Activated T-cell treated with anti-CD3 and anti-CD28 coated beads, Interleukin-2, amount 50 U/mL, for 4 hours (primary cell): ENCODE measurements around the gene WNT8B. TPM values are rescaled to one million over a fixed set of nuclear protein-coding genes. Genes with fewer than 3 reads are reported as not detected.
A peak's percentile ranks its signal among the peaks of the same experiment; 100 is the strongest.

ENCODE experiments used
- ATAC-seq, 2 donors: fragments of 200-7000 bp; cut with Tn5 transposase; one replicate each; pipeline ENCODE4 v1.10.0; 2021
- DNase-seq: peaks from one replicate; pipeline ENCODE4 v3.0.0-alpha.2; 2020
- H3K27me3 Mint-ChIP-seq: one replicate; pipeline ENCODE4 v1.8.0; 2021; ENCODE audit warnings: low read depth, mixed read lengths
- H3K36me3 Mint-ChIP-seq: one replicate; pipeline ENCODE4 v1.8.0; 2022; ENCODE audit warnings: mixed read lengths; ENCODE audit not compliant: insufficient read depth
- H3K4me1 Mint-ChIP-seq: one replicate; pipeline ENCODE4 v1.8.0; 2021; ENCODE audit warnings: low read depth, mixed read lengths
- H3K4me3 Mint-ChIP-seq: one replicate; pipeline ENCODE4 v1.8.0; 2021; ENCODE audit warnings: mild to moderate bottlenecking, moderate library complexity, mixed read lengths
- H3K9me3 Mint-ChIP-seq: one replicate; pipeline ENCODE4 v1.8.0; 2021; ENCODE audit warnings: mixed read lengths
- total RNA-seq, 3 donors: library from RNA; stranded (reverse); gene quantifications; one replicate each; pipeline ENCODE4 v1.2.1, GENCODE V29; 2021

Gene WNT8B
- total RNA-seq, 3 donors from 2014 or later, result 0.11 TPM; not detected in 2

- DNase-seq (no peak), ATAC-seq (peak in 1 of 2 donors; percentile 28)
- peaks cover 10% of the 10 kb centered on the region for H3K4me1 Mint-ChIP-seq
- H3K36me3 Mint-ChIP-seq, result peaks cover 14% of the 10 kb centered on the region
- no peaks in the 10 kb centered on the region for H3K27me3 Mint-ChIP-seq
- H3K4me3 Mint-ChIP-seq, result no peak within 1 kb of the TSS
- no peaks in the 10 kb centered on the region for H3K9me3 Mint-ChIP-seq
Measured at GRCh38 chr10:100519311-100520051, 56.7 kb downstream of the WNT8B start, which contains the start of gene SEC31B. SEC31B (minus strand) TSS chr10:100519861; CDS start chr10:100516952, 2,909 bp downstream.

GRCh38 chr10:100520811-100521210, 58.0 kb downstream of the WNT8B start:
- H3K4me3 Mint-ChIP-seq, result no peak overlapping the region
- H3K4me1 Mint-ChIP-seq, result peaks cover 10% of the 10 kb centered on the region
- DNase-seq (no peak), ATAC-seq (no peak)
- no peaks in the 10 kb centered on the region for H3K27me3 Mint-ChIP-seq
- H3K9me3 Mint-ChIP-seq, result no peaks in the 10 kb centered on the region
- peaks cover 14% of the 10 kb centered on the region for H3K36me3 Mint-ChIP-seq

GRCh38 chr10:100522107-100522801, 59.4 kb downstream of the WNT8B start:
- no peaks in the 10 kb centered on the region for H3K9me3 Mint-ChIP-seq
- peaks cover 17% of the 10 kb centered on the region for H3K36me3 Mint-ChIP-seq
- no peak for DNase-seq
- ATAC-seq, result no peak
- no peak overlapping the region for H3K4me3 Mint-ChIP-seq
- no peaks in the 10 kb centered on the region for H3K27me3 Mint-ChIP-seq
- peaks cover 20% of the 10 kb centered on the region for H3K4me1 Mint-ChIP-seq

- Mint-ChIP-seq H3K4me1 (peaks cover 27% of the 10 kb centered on the region), H3K27me3 (no peaks in the 10 kb centered on the region), H3K36me3 (peaks cover 17% of the 10 kb centered on the region), H3K9me3 (no peaks in the 10 kb centered on the region), H3K4me3 (no peak overlapping the region)
- ATAC-seq, result no peak
- no peak for DNase-seq
Measured at GRCh38 chr10:100522945-100523344, 60.1 kb downstream of the WNT8B start.

GRCh38 chr10:100524206-100524605, 61.4 kb downstream of the WNT8B start:
- Mint-ChIP-seq H3K4me1 (peaks cover 27% of the 10 kb centered on the region), H3K27me3 (no peaks in the 10 kb centered on the region), H3K36me3 (peaks cover 22% of the 10 kb centered on the region), H3K9me3 (no peaks in the 10 kb centered on the region), H3K4me3 (no peak overlapping the region)
- DNase-seq (no peak), ATAC-seq (no peak)

GRCh38 chr10:100524638-100525037, 61.8 kb downstream of the WNT8B start:
- Mint-ChIP-seq H3K36me3 (peaks cover 22% of the 10 kb centered on the region), H3K27me3 (no peaks in the 10 kb centered on the region), H3K4me3 (no peak overlapping the region), H3K9me3 (no peaks in the 10 kb centered on the region), H3K4me1 (peaks cover 28% of the 10 kb centered on the region)
- DNase-seq (no peak), ATAC-seq (no peak)

- Mint-ChIP-seq H3K27me3 (no peaks in the 10 kb centered on the region), H3K4me3 (peak overlapping the region; percentile 100), H3K36me3 (peaks cover 22% of the 10 kb centered on the region), H3K4me1 (peaks cover 38% of the 10 kb centered on the region), H3K9me3 (no peaks in the 10 kb centered on the region)
- DNase-seq, result no peak
- peak; percentile 39 to 64 for ATAC-seq
Measured at GRCh38 chr10:100528123-100528886, 65.5 kb downstream of the WNT8B start.

- no peak for DNase-seq
- Mint-ChIP-seq H3K27me3 (no peaks in the 10 kb centered on the region), H3K36me3 (peaks cover 19% of the 10 kb centered on the region), H3K4me1 (peaks cover 36% of the 10 kb centered on the region), H3K4me3 (peak overlapping the region; percentile 100), H3K9me3 (no peaks in the 10 kb centered on the region)
- peak; percentile 25 to 33 for ATAC-seq
Measured at GRCh38 chr10:100528921-100529474, 66.2 kb downstream of the WNT8B start.

- Mint-ChIP-seq H3K36me3 (peaks cover 18% of the 10 kb centered on the region), H3K4me3 (peak within 1 kb of the TSS; percentile 100), H3K4me1 (peaks cover 36% of the 10 kb centered on the region), H3K27me3 (no peaks in the 10 kb centered on the region), H3K9me3 (no peaks in the 10 kb centered on the region)
- ATAC-seq (peak; percentile 74 to 85), DNase-seq (peak; percentile 82)
Measured at GRCh38 chr10:100529475-100530298, 66.9 kb downstream of the WNT8B start, which contains the start of gene NDUFB8. NDUFB8 (minus strand) TSS chr10:100529871; CDS start chr10:100529851, 20 bp downstream.

- H3K9me3 Mint-ChIP-seq, result no peaks in the 10 kb centered on the region
- no peak overlapping the region for H3K4me3 Mint-ChIP-seq
- H3K4me1 Mint-ChIP-seq, result peaks cover 30% of the 10 kb centered on the region
- no peak for DNase-seq
- no peaks in the 10 kb centered on the region for H3K27me3 Mint-ChIP-seq
- peaks cover 8% of the 10 kb centered on the region for H3K36me3 Mint-ChIP-seq
- ATAC-seq, result peak in 1 of 2 donors; percentile 9
Measured at GRCh38 chr10:100531761-100532160, 69.0 kb downstream of the WNT8B start.

Other genes starting within 250 kb of the WNT8B start
- gene CHUK, start 233.4 kb upstream of the WNT8B start, total RNA-seq, result 10 to 100 TPM; 40.4 to 44.1 (median 42.8) TPM
- gene CWF19L1, start 195.4 kb upstream of the WNT8B start, total RNA-seq, result 10 to 100 TPM; 37.6 to 47.0 (median 40.8) TPM
- gene BLOC1S2, start 176.3 kb upstream of the WNT8B start, total RNA-seq, result 10 to 100 TPM; 62.5 to 79.5 (median 75.5) TPM
- not detected for gene PKD2L1, start 132.8 kb upstream of the WNT8B start, total RNA-seq
- gene SCD, start 115.8 kb upstream of the WNT8B start, total RNA-seq, result 10 to 100 TPM; 19.7 to 26.7 (median 21.1) TPM
- gene SEC31B, start 56.9 kb downstream of the WNT8B start, total RNA-seq, result 1 to 10 TPM; 6.2 to 7.6 (median 6.9) TPM
- gene NDUFB8, start 66.9 kb downstream of the WNT8B start, total RNA-seq, result 100 to 1,000 TPM; 261 to 286 (median 280) TPM
- 10 to 100 TPM; 42.8 to 52.6 (median 48.7) TPM for gene HIF1AN, start 72.9 kb downstream of the WNT8B start, total RNA-seq